CD4-positive, CD25-positive, alpha-beta regulatory T cell (primary cell): ENCODE results near the gene PRUNE2. TPM values are rescaled to one million over a fixed set of nuclear protein-coding genes. Genes with fewer than 3 reads are reported as not detected.

Experiments used
- ATAC-seq, 2 donors: fragments of 150-1000 bp; cut with Tn5 transposase; one replicate each; pipeline ENCODE4 v1.10.0; 2021; ENCODE audit warnings: low read depth in 2 of 2, moderate number of reproducible peaks in 2 of 2, moderate library complexity in 1 of 2
- DNase-seq, 3 donors: peaks; one replicate each; pipeline versions ENCODE4 v3.0.0 to v3.0.0-alpha.2; 2012 to 2022; ENCODE audit warnings: mixed read lengths in 1 of 3
- H3K27ac ChIP-seq: one replicate; pipeline ENCODE4 v1.7.0; 2013; ENCODE audit warnings: mild to moderate bottlenecking, low read length; ENCODE audit not compliant: insufficient read depth, poor library complexity, severe bottlenecking
- H3K27me3 ChIP-seq: one replicate; pipeline ENCODE4 v1.7.0; 2013; ENCODE audit warnings: low read length; ENCODE audit not compliant: control insufficient read depth, insufficient read depth
- H3K36me3 ChIP-seq: one replicate; pipeline ENCODE4 v1.7.0; 2013; ENCODE audit warnings: mild to moderate bottlenecking, low read length, moderate library complexity; ENCODE audit not compliant: control insufficient read depth, insufficient read depth
- H3K4me1 ChIP-seq: 2 replicates; pipeline ENCODE4 v1.7.0; 2013; ENCODE audit warnings: mild to moderate bottlenecking, low read length; ENCODE audit not compliant: insufficient read depth, control insufficient read depth, poor library complexity, severe bottlenecking
- H3K4me3 ChIP-seq: one replicate; pipeline ENCODE4 v1.7.0; 2013; ENCODE audit warnings: low read depth, mild to moderate bottlenecking, low read length, moderate library complexity
- H3K9me3 ChIP-seq, 2 experiments: 1 replicate in 1 of 2; 2 replicates in 1 of 2; pipeline ENCODE4 v1.7.0; 2013; ENCODE audit warnings: low read length in 2 of 2, mild to moderate bottlenecking in 1 of 2, moderate library complexity in 1 of 2; ENCODE audit not compliant: control insufficient read depth in 2 of 2
- H3K27ac Mint-ChIP-seq, 3 donors: one replicate each; pipeline ENCODE4 v1.8.0; 2020 to 2022; ENCODE audit warnings: mild to moderate bottlenecking in 3 of 3, mixed read lengths in 3 of 3, moderate library complexity in 2 of 3
- H3K27me3 Mint-ChIP-seq: one replicate; pipeline ENCODE4 v1.8.0; 2022; ENCODE audit warnings: mild to moderate bottlenecking, mixed read lengths
- H3K36me3 Mint-ChIP-seq: one replicate; pipeline ENCODE4 v1.8.0; 2020; ENCODE audit warnings: mixed read lengths
- H3K4me1 Mint-ChIP-seq, 4 donors: one replicate each; pipeline ENCODE4 v1.8.0; 2020 to 2022; ENCODE audit warnings: mixed read lengths in 4 of 4, mild to moderate bottlenecking in 1 of 4
- H3K4me3 Mint-ChIP-seq, 4 donors: one replicate each; pipeline ENCODE4 v1.8.0; 2020 to 2022; ENCODE audit warnings: mild to moderate bottlenecking in 4 of 4, mixed read lengths in 4 of 4, moderate library complexity in 3 of 4
- H3K9me3 Mint-ChIP-seq, 7 donors: one replicate each; pipeline ENCODE4 v1.8.0; 2020 to 2022; ENCODE audit warnings: mixed read lengths in 7 of 7, mild to moderate bottlenecking in 3 of 7, moderate library complexity in 2 of 7
- polyA plus RNA-seq, 4 donors: library from polyadenylated mRNA; unstranded; fragments of 300-500 nt; fragmentation: Illumina TruSeq; gene quantifications; one replicate each; pipeline ENCODE4 v1.2.3, GENCODE V29; 2021
- total RNA-seq: library from RNA; stranded (reverse); gene quantifications from one replicate; pipeline ENCODE4 v1.2.3, GENCODE V29; 2022

PRUNE2 gene
- total and polyA plus RNA-seq, 5 donors from 2014 or later: 0.28 to 0.30 TPM; not detected in 3

DNA sequence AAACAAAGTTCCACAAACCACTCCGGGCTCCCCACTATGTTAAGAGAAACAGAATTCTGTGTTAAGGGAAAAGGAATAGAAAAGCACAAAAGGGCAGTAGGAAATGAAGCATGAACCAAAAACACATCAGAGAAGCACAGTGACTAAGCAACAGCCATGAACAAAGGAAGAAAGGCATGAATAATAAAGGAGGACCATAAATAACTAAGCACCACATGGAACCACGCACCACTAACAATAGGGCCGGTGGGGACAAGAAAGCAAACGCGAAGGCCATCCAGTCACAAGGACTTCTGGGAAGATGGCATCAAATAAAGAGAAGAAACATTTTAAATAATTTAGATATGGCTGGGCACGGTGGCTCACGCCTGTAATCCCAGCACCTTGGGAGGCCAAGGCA is 18.0 kb downstream of the PRUNE2 start:
- no peak for DNase-seq
- H3K4me1 ChIP-seq: no peaks in the 10 kb centered on the region
- Mint-ChIP-seq H3K9me3 (peaks cover 0 to 4% (median 0%) of the 10 kb centered on the region in 7 donors), H3K27me3 (no peaks in the 10 kb centered on the region), H3K27ac (no peak overlapping the region), H3K36me3 (no peaks in the 10 kb centered on the region), H3K4me3 (no peak overlapping the region), H3K4me1 (no peaks in the 10 kb centered on the region)
- no peaks in the 10 kb centered on the region for H3K36me3 ChIP-seq
- H3K4me3 ChIP-seq: no peak overlapping the region
- ATAC-seq: no peak
- no peaks in the 10 kb centered on the region for H3K27me3 ChIP-seq
- no peaks in the 10 kb centered on the region for H3K9me3 ChIP-seq
- H3K27ac ChIP-seq: no peak overlapping the region

DNA sequence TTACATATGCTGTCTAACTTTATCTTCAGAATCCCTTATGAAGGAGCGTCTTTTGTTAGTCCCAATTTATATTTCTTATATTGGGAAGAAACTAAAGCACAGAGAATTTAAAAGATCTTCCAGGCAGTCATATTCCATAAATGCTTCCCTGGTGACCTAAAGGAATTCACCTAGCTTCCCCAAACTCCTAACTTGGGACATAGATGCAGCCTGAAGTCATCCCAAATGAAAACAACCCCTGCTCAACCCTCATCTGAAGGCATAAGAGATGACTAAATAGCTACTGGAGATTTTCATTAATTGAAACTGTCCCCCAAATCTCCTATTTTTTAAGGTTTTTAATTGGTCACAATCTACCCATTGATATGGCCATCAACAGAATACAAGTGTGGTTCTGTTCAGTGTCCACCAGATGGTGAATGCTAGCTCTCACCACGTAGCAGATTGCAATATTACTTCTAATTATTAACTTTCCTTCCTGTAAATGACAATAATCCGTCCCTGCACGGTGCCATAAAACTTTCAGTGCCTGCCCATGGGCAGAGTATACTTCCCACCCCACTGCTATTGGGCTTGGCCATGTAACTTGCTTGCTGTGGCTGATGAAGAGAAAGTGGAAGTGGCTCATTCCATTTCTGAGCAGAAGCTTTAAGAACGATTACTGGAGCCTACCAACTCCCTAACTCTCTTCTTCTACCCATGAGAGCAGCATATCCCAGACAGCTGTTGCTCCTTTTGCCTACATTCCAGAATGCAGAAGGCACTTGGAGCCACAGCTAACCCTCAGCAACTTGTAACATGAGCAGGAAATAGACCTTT is 18.7 kb downstream of the PRUNE2 start:
- no peaks in the 10 kb centered on the region for H3K27me3 ChIP-seq
- Mint-ChIP-seq H3K4me1 (no peaks in the 10 kb centered on the region), H3K27me3 (no peaks in the 10 kb centered on the region), H3K36me3 (no peaks in the 10 kb centered on the region), H3K27ac (peak overlapping the region in 1 of 3 donors; percentile 38), H3K4me3 (no peak overlapping the region), H3K9me3 (peaks cover 0 to 4% (median 0%) of the 10 kb centered on the region in 7 donors)
- no peaks in the 10 kb centered on the region for H3K36me3 ChIP-seq
- DNase-seq (no peak), ATAC-seq (no peak)
- H3K27ac ChIP-seq: no peak overlapping the region
- H3K9me3 ChIP-seq: no peaks in the 10 kb centered on the region
- no peak overlapping the region for H3K4me3 ChIP-seq
- no peaks in the 10 kb centered on the region for H3K4me1 ChIP-seq

DNA sequence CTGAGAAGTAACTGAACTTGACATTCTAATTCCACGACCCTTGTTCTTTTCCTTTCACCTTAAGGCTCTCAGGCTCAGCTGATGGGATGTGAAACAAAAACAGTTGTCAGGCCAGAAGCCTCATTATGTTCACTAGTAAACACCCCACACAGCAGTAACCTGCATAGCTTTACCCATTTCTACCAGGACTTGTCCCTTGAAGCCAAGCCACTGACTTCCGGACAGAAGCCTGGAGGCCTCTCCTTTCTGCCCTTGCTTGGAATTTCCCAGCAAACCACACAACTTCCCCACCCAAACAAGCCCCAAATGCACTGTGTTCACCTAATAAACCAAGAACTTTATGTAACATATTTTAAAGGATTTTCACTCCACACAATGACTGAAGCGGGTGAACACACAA is 19.6 kb downstream of the PRUNE2 start:
- no peaks in the 10 kb centered on the region for H3K27me3 Mint-ChIP-seq
- no peaks in the 10 kb centered on the region for H3K36me3 Mint-ChIP-seq
- H3K4me3 Mint-ChIP-seq: no peak overlapping the region
- H3K9me3 Mint-ChIP-seq: peaks cover 0 to 4% (median 0%) of the 10 kb centered on the region in 7 donors
- H3K4me1 Mint-ChIP-seq: no peaks in the 10 kb centered on the region
- H3K27ac Mint-ChIP-seq: no peak overlapping the region
- H3K27ac ChIP-seq: no peak overlapping the region
- H3K4me3 ChIP-seq: no peak overlapping the region
- H3K9me3 ChIP-seq: no peaks in the 10 kb centered on the region
- no peaks in the 10 kb centered on the region for H3K27me3 ChIP-seq
- ATAC-seq (no peak), DNase-seq (no peak)
- no peaks in the 10 kb centered on the region for H3K36me3 ChIP-seq
- H3K4me1 ChIP-seq: no peaks in the 10 kb centered on the region

DNA sequence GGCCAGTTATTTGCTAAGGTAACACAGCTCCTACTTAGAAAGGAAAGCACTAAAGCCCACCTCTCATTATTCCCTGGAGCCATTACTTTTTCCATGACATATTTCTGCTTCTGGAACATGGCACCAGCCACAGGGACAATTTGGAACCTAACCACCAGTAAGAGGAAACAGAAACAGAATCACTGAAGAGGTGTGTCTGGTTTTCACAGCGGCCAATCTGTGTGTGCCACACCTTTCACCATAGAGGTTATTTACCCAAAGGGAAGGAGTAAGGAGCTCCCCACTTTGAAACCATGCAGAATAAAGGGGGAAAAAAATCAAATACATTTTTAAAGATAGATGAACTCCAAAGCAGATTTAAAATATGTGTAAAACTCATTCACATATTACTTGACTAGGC is 21.1 kb downstream of the PRUNE2 start:
- Histone ChIP-seq H3K4me3 (no peak overlapping the region), H3K9me3 (no peaks in the 10 kb centered on the region), H3K27ac (no peak overlapping the region), H3K36me3 (no peaks in the 10 kb centered on the region), H3K4me1 (no peaks in the 10 kb centered on the region), H3K27me3 (no peaks in the 10 kb centered on the region)
- DNase-seq: no peak
- no peak for ATAC-seq
- Mint-ChIP-seq H3K4me3 (no peak overlapping the region), H3K9me3 (peaks cover 0 to 2% (median 0%) of the 10 kb centered on the region in 7 donors), H3K36me3 (no peaks in the 10 kb centered on the region), H3K27ac (no peak overlapping the region), H3K4me1 (no peaks in the 10 kb centered on the region), H3K27me3 (no peaks in the 10 kb centered on the region)

DNA sequence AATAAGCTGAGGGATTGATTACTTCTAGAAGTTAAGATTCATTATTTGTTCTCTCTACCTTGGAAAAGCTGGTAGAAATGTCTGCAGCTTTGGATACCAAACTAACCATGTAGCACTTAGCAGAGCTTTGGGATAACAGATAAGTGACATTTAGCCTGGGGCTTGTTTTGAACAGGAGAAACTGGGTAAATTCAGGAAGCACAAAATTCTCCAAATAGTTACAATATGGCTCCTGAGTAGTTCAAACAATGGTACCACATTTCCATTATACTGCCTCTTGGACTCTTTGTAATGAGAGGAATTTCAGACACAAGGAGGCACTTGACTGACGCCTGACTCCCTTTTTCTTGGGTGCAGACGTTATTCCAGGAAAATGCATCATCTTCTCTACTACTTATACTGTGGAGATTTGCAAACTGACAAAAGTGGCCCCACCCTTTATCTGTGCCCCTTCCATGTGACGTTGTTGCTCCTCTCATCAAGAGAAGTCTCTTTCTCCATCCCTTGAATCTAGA is 22.5 kb downstream of the PRUNE2 start:
- Histone ChIP-seq H3K4me3 (no peak overlapping the region), H3K9me3 (no peaks in the 10 kb centered on the region), H3K27me3 (no peaks in the 10 kb centered on the region), H3K36me3 (no peaks in the 10 kb centered on the region), H3K4me1 (no peaks in the 10 kb centered on the region), H3K27ac (no peak overlapping the region)
- no peak for DNase-seq
- H3K27me3 Mint-ChIP-seq: peaks cover 5% of the 10 kb centered on the region
- no peak overlapping the region for H3K27ac Mint-ChIP-seq
- no peak for ATAC-seq
- H3K4me3 Mint-ChIP-seq: no peak overlapping the region
- peaks cover 0 to 2% (median 0%) of the 10 kb centered on the region in 7 donors for H3K9me3 Mint-ChIP-seq
- no peaks in the 10 kb centered on the region for H3K4me1 Mint-ChIP-seq
- no peaks in the 10 kb centered on the region for H3K36me3 Mint-ChIP-seq

DNA sequence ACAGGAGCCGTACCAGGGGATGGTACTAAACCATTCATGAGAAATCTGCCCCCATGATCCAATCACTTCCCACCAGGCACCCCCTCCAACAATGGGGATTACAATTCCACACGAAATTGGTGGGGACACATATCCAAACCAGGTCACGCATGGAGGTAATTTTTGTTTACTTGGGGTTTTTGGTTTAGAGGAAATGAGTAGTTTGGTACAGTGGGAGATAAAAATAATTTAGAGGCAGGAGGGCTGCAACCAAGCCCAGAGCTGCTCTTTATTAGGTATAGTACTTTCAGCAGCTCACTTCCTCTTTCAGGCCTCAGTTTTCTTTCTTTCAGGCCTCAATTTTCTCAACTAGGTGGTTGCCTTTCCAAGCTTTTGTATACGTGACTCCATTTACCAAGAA is 23.2 kb downstream of the PRUNE2 start:
- H3K27ac Mint-ChIP-seq: no peak overlapping the region
- Histone ChIP-seq H3K27ac (no peak overlapping the region), H3K27me3 (no peaks in the 10 kb centered on the region), H3K4me1 (no peaks in the 10 kb centered on the region), H3K9me3 (no peaks in the 10 kb centered on the region), H3K36me3 (no peaks in the 10 kb centered on the region), H3K4me3 (no peak overlapping the region)
- no peak overlapping the region for H3K4me3 Mint-ChIP-seq
- H3K9me3 Mint-ChIP-seq: peaks cover 0 to 2% (median 0%) of the 10 kb centered on the region in 7 donors
- ATAC-seq (no peak), DNase-seq (no peak)
- peaks cover 5% of the 10 kb centered on the region for H3K27me3 Mint-ChIP-seq
- H3K36me3 Mint-ChIP-seq: no peaks in the 10 kb centered on the region
- H3K4me1 Mint-ChIP-seq: no peaks in the 10 kb centered on the region

DNA sequence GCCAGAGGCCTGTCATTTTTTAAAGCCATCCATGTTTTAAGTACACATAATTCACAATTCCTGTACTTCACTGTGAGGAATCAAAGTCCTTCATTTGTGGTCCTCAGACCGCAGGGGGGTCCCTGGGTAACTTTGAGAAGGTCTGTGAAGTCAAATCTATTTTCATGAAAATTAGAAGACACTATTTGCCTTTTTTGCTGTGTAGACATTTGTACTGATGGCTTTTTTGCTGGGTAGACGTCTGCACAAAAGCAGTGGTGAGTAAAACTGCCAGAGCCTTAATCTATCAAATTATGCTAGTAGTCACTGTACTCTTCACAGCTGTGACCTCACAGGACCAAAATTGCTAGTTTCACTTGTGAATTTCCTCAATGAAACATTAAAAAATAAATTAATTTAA is 25.7 kb downstream of the PRUNE2 start:
- H3K27me3 ChIP-seq: no peaks in the 10 kb centered on the region
- DNase-seq (no peak), ATAC-seq (no peak)
- peaks cover 5% of the 10 kb centered on the region for H3K27me3 Mint-ChIP-seq
- no peaks in the 10 kb centered on the region for H3K4me1 ChIP-seq
- no peaks in the 10 kb centered on the region for H3K9me3 ChIP-seq
- no peaks in the 10 kb centered on the region for H3K4me1 Mint-ChIP-seq
- no peaks in the 10 kb centered on the region for H3K36me3 Mint-ChIP-seq
- no peak overlapping the region for H3K27ac ChIP-seq
- no peak overlapping the region for H3K4me3 Mint-ChIP-seq
- no peak overlapping the region for H3K27ac Mint-ChIP-seq
- H3K4me3 ChIP-seq: no peak overlapping the region
- H3K36me3 ChIP-seq: no peaks in the 10 kb centered on the region
- peaks cover 0 to 2% (median 0%) of the 10 kb centered on the region in 7 donors for H3K9me3 Mint-ChIP-seq

DNA sequence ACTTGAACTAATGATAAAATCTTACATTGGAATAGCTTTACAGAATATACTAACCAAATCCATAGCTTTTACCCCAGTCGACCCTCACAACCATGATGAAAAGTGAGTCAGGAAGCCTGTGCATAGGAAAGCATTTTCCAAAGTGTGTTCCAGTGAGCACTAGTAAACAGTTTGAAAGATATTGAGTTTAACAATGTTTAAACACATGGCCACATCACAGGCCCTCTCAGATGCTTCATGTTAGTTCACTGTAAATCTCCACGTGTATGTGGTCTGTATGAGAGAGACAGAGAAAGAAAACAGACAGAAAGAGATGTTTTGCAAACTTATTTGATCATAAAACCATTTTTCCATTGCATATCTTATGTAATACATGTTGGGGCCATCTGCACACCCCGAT is 27.0 kb downstream of the PRUNE2 start:
- Mint-ChIP-seq H3K36me3 (no peaks in the 10 kb centered on the region), H3K9me3 (peaks cover 0 to 2% (median 0%) of the 10 kb centered on the region in 7 donors), H3K27ac (no peak overlapping the region), H3K27me3 (peaks cover 5% of the 10 kb centered on the region), H3K4me3 (no peak overlapping the region), H3K4me1 (no peaks in the 10 kb centered on the region)
- no peak overlapping the region for H3K4me3 ChIP-seq
- H3K27ac ChIP-seq: no peak overlapping the region
- no peaks in the 10 kb centered on the region for H3K36me3 ChIP-seq
- no peaks in the 10 kb centered on the region for H3K4me1 ChIP-seq
- DNase-seq (no peak), ATAC-seq (no peak)
- H3K27me3 ChIP-seq: no peaks in the 10 kb centered on the region
- no peaks in the 10 kb centered on the region for H3K9me3 ChIP-seq
